PC-9 (cell line): Measurements from ENCODE around the gene TUBD1.

Source experiments
- CTCF ChIP-seq: fragments of 200-600 bp; sonication (generic); conservative IDR thresholded peaks from 2 replicates; pipeline ENCODE4 v1.6.1; 2017; ENCODE audit warnings: mixed run types, antibody characterized with exemption, mild to moderate bottlenecking, moderate library complexity
- EZH2 ChIP-seq: fragments of 200-600 bp; sonication (generic); IDR thresholded peaks from 2 replicates; pipeline ENCODE4 v1.8.0; 2017; ENCODE audit warnings: antibody characterized with exemption, low read depth

- TF ChIP-seq CTCF, result no peak
- TF ChIP-seq EZH2, result no peak
Observed at GRCh38 chr17:59941131-59941530, 48.4 kb upstream of the TUBD1 start.
